Endothelial cell of umbilical vein (primary cell): ENCODE measurements around the gene PPP1R12C. TPM values are rescaled to one million over a fixed set of nuclear protein-coding genes. Genes with fewer than 3 reads are reported as not detected.

ENCODE experiments used
- BruUV-seq: library from RNA; stranded (reverse); fragments of 400-500 nt; replicated peaks from 2 replicates; lab custom pipeline; 2021; lab: Mats Ljungman, UMichigan
- CTCF ChIA-PET: fragments of 300-600, 350-600 bp; sonication (Branson Sonifier 250); formaldehyde crosslinking; loops from one replicate; lab custom pipeline; 2021; ENCODE audit warnings: antibody characterized with exemption, inconsistent platforms; lab: Charles Lee
- POLR2A ChIA-PET: fragments of 300-600, 350-600 bp; sonication (Branson Sonifier 250); formaldehyde crosslinking; loops from one replicate; lab custom pipeline; 2021; ENCODE audit warnings: antibody characterized with exemption, inconsistent platforms; lab: Charles Lee
- DNase-seq: peaks from one replicate; pipeline ENCODE4 v3.0.0-alpha.2; 2011; ENCODE audit warnings: low read depth, low spot score
- FAIRE-seq: peaks from 2 replicates; lab custom pipeline; 2011; peaks lifted over from hg19 to GRCh38; lab: Jason Lieb, UNC
- H2AFZ ChIP-seq: 2 replicates; pipeline ENCODE4 v1.6.0; 2012; ENCODE audit warnings: low read depth, low read length, control low read depth, inconsistent platforms
- H3K27ac ChIP-seq: 2 replicates; pipeline ENCODE4 v1.5.1; 2011; ENCODE audit warnings: low read depth, mild to moderate bottlenecking, control low read depth, low read length, moderate library complexity; ENCODE audit not compliant: insufficient read depth
- H3K27me3 ChIP-seq, 2 experiments: 2 replicates each; pipeline versions ENCODE4 v1.6.0 to v1.6.1; 2011; ENCODE audit warnings: low read length in 2 of 2, mixed read lengths in 1 of 2; ENCODE audit not compliant: control insufficient read depth in 2 of 2, insufficient read depth in 2 of 2
- H3K36me3 ChIP-seq, 2 experiments: 2 replicates in 1 of 2; 3 replicates in 1 of 2; pipeline ENCODE4 v1.5.1; 2011; ENCODE audit warnings: low read length in 2 of 2, mild to moderate bottlenecking in 1 of 2, moderate library complexity in 1 of 2; ENCODE audit not compliant: control insufficient read depth in 2 of 2, insufficient read depth in 2 of 2; ENCODE audit errors: extremely low read depth in 1 of 2
- H3K4me1 ChIP-seq: 3 replicates; pipeline ENCODE4 v1.5.1; 2011; ENCODE audit warnings: mild to moderate bottlenecking, low read length; ENCODE audit not compliant: control insufficient read depth, insufficient read depth; ENCODE audit errors: extremely low read depth
- H3K4me2 ChIP-seq: 2 replicates; pipeline ENCODE4 v1.6.1; 2011; ENCODE audit warnings: low read length, control low read depth, mixed read lengths; ENCODE audit not compliant: insufficient read depth
- H3K4me3 ChIP-seq, 3 experiments: fragments of 200-600 bp in 1 of 3; sonication (generic), shearing (Covaris generic) in 1 of 3; replicated peaks in 1 of 3; 2 replicates each; pipeline ENCODE4 v1.5.1; 2011 to 2016; ENCODE audit warnings: control low read depth in 3 of 3, low read length in 3 of 3, mild to moderate bottlenecking in 2 of 3, inconsistent platforms in 1 of 3, low read depth in 1 of 3, moderate library complexity in 1 of 3; ENCODE audit not compliant: insufficient read depth in 1 of 3
- H3K79me2 ChIP-seq: 2 replicates; pipeline ENCODE4 v1.6.0; 2012; ENCODE audit warnings: low read length, inconsistent platforms; ENCODE audit not compliant: control insufficient read depth, insufficient read depth
- H3K9ac ChIP-seq: replicated peaks from 2 replicates; pipeline ENCODE3; 2011; ENCODE audit warnings: low read length, control low read depth; ENCODE audit not compliant: insufficient read depth; ENCODE audit errors: extremely low read depth
- H3K9me1 ChIP-seq: replicated peaks from 3 replicates; pipeline ENCODE4 v1.6.0; 2011; ENCODE audit warnings: mild to moderate bottlenecking, low read length; ENCODE audit not compliant: control insufficient read depth, insufficient read depth; ENCODE audit errors: extremely low read depth
- H3K9me3 ChIP-seq: replicated peaks from 2 replicates; pipeline ENCODE4 v1.5.1; 2012; ENCODE audit warnings: low read length, inconsistent platforms; ENCODE audit not compliant: control insufficient read depth, insufficient read depth
- H4K20me1 ChIP-seq: replicated peaks from 2 replicates; pipeline ENCODE3; 2011; ENCODE audit warnings: mild to moderate bottlenecking, low read length; ENCODE audit not compliant: control insufficient read depth, insufficient read depth; ENCODE audit errors: extremely low read depth
- GATA2 ChIP-seq: IDR thresholded peaks from 2 replicates; pipeline ENCODE4 v1.7.0; 2011; ENCODE audit warnings: low read depth, mild to moderate bottlenecking, moderate library complexity, mixed read lengths, low read length; ENCODE audit not compliant: insufficient read length, insufficient read depth
- MAX ChIP-seq: IDR thresholded peaks from 2 replicates; pipeline ENCODE4 v1.6.1; 2011; ENCODE audit not compliant: insufficient read depth, insufficient read length
- MYC ChIP-seq: IDR thresholded peaks from one replicate; pipeline ENCODE4 v1.6.1; 2011; ENCODE audit warnings: mild to moderate bottlenecking, low read depth, low read length
- dilution Hi-C: fragments of 300-500 bp; cut with MboI; formaldehyde crosslinking; loops from one replicate; pipeline ENCODE4 v1.15.0; 2019; ENCODE audit warnings: low sequenced_read_pairs; ENCODE audit not compliant: extremely low pct_ligation_motif_present
- intact Hi-C: fragments of 100-400 bp; cut with micrococcal nuclease; formaldehyde crosslinking; loops from one replicate; pipeline ENCODE4 v1.10.0; 2022
- polyA plus RNA-seq, 4 experiments: library from polyadenylated mRNA; depleted of rRNA in 3 of 4; stranded (reverse) in 3 of 4; unstranded in 1 of 4; fragments of >200 nt; gene quantifications; 2 replicates each; pipeline versions ENCODE4 v1.2.1 to v1.2.3, GENCODE V29; 2011 to 2012; ENCODE audit warnings: missing spikeins in 1 of 4
- total RNA-seq: library from RNA; stranded (reverse); gene quantifications from 2 replicates; pipeline ENCODE4 v1.2.3, GENCODE V29; 2021

The PPP1R12C gene
- total and polyA plus RNA-seq, 2 donors (not counting 3 experiments of a cell fraction or from before 2014, with no cell fraction given): 69.5 to 149 TPM

- peak; percentile 38 for FAIRE-seq
- CTCF ChIA-PET: interaction anchor here (4.8 kb wide), 1 partner anchor 28 kb away, joined by 38 read pairs; no protein-coding TSS in a partner anchor
Measured at GRCh38 chr19:55115446-55116065, 1.9 kb downstream of the PPP1R12C start.

GRCh38 chr19:55114566-55115145 is 2.8 kb downstream of the PPP1R12C start:
- Histone ChIP-seq H3K4me3 (no peak overlapping the region), H2AFZ (no peak overlapping the region), H3K9ac (no peak overlapping the region), H4K20me1 (no peaks in the 10 kb centered on the region), H3K27me3 (no peaks in the 10 kb centered on the region), H3K27ac (peak overlapping the region; percentile 17), H3K79me2 (peaks cover 57% of the 10 kb centered on the region), H3K36me3 (peaks cover 0 to 2% of the 10 kb centered on the region in 2 experiments), H3K9me3 (no peaks in the 10 kb centered on the region), H3K9me1 (no peaks in the 10 kb centered on the region), H3K4me1 (peaks cover 20% of the 10 kb centered on the region), H3K4me2 (no peak overlapping the region)
- ChIA-PET POLR2A (no interaction called here), CTCF (interaction anchor here (4.8 kb wide), 1 partner anchor 27 kb away, joined by 38 read pairs; no protein-coding TSS in a partner anchor)
- no peak for TF ChIP-seq MAX
- dilution Hi-C loops (no loop called here), intact Hi-C loops (loop anchor here (5.0 kb wide), 1 partner anchor 652 kb away; the partner anchor contains the start of gene LENG9)
- BruUV-seq: no TSS peak
- DNase-seq (no peak), FAIRE-seq (no peak)

More at GRCh38 chr19:55115446-55116065, 1.9 kb downstream of the PPP1R12C start:
- H3K27me3 ChIP-seq: no peaks in the 10 kb centered on the region
- peak overlapping the region; percentile 78 for H3K9ac ChIP-seq
- no peaks in the 10 kb centered on the region for H3K9me1 ChIP-seq
- no peak for TF ChIP-seq MYC
- peak; percentile 52 for TF ChIP-seq GATA2
- peak overlapping the region; percentile 30 to 92 (median 75) for H3K4me3 ChIP-seq
- intact Hi-C loops: loop anchor here (2.0 to 5.0 kb wide), 2 partner anchors 53 to 653 kb away; partner anchors contain the start of genes LENG9 and RDH13
- H2AFZ ChIP-seq: no peak overlapping the region
- H4K20me1 ChIP-seq: no peaks in the 10 kb centered on the region
- no peaks in the 10 kb centered on the region for H3K9me3 ChIP-seq
- POLR2A ChIA-PET: interaction anchor here (0.7 to 1.8 kb wide), 2 partner anchors 29 to 539 kb away, joined by 4 to 6 read pairs; partner anchors contain the start of gene U2AF2
- peaks cover 20% of the 10 kb centered on the region for H3K4me1 ChIP-seq
- peak overlapping the region; percentile 59 for H3K27ac ChIP-seq
- H3K4me2 ChIP-seq: peak overlapping the region; percentile 71
- H3K79me2 ChIP-seq: peaks cover 57% of the 10 kb centered on the region
- DNase-seq: peak; percentile 21
- no peaks in the 10 kb centered on the region for H3K36me3 ChIP-seq
- no TSS peak for BruUV-seq
- dilution Hi-C loops: no loop called here
